KBM-7 (cell line): ENCODE results near the gene CAB39.
"Not testable (repeated sequence)": the region's sequence is repeated elsewhere in the genome, so short reads cannot be mapped to it uniquely, and the experiment has no call there.

Experiments
- DNase-seq: peaks from one replicate; pipeline ENCODE4 v3.0.0-alpha.2; 2015
- in situ Hi-C: fragments of 300-500 bp; cut with MboI; formaldehyde crosslinking; loops from 2 replicates; pipeline ENCODE4 v1.14.3; 2020; ENCODE audit warnings: low sequenced_read_pairs, low pct_unique_long_range_greater_than_20kb, mixed read lengths

CAB39 gene

GRCh38 chr2:230706966-230707365 lies 5.7 kb upstream of the CAB39 start:
- in situ Hi-C loops, result no loop called here
- no peak for DNase-seq

- in situ Hi-C loops, result no loop called here
- no peak for DNase-seq
Observed at GRCh38 chr2:230708204-230708603, 4.4 kb upstream of the CAB39 start.

GRCh38 chr2:230711224-230711623 lies 1.4 kb upstream of the CAB39 start:
- in situ Hi-C loops, result no loop called here

GRCh38 chr2:230713331-230714135 lies 891 bp downstream of the CAB39 start:
- peak; percentile 67 for DNase-seq
- in situ Hi-C loops, result no loop called here

More at GRCh38 chr2:230711224-230711623, 1.4 kb upstream of the CAB39 start:
- DNase-seq, result peak; percentile 80

GRCh38 chr2:230714136-230714480 lies 1.5 kb downstream of the CAB39 start:
- in situ Hi-C loops, result no loop called here
- DNase-seq, result peak; percentile 63

- peak; percentile 56 for DNase-seq
- in situ Hi-C loops, result no loop called here
Observed at GRCh38 chr2:230715201-230715600, 2.6 kb downstream of the CAB39 start.

GRCh38 chr2:230716588-230716987 lies 3.9 kb downstream of the CAB39 start:
- DNase-seq, result no peak
- in situ Hi-C loops, result no loop called here

- DNase-seq, result peak; percentile 67
- in situ Hi-C loops, result no loop called here
Observed at GRCh38 chr2:230717600-230717999, 5.0 kb downstream of the CAB39 start.

GRCh38 chr2:230719340-230719739 lies 6.7 kb downstream of the CAB39 start:
- no peak for DNase-seq
- in situ Hi-C loops, result no loop called here

- in situ Hi-C loops, result no loop called here
- DNase-seq, result no peak
Observed at GRCh38 chr2:230721712-230722111, 9.1 kb downstream of the CAB39 start.

GRCh38 chr2:230722207-230722885 lies 9.7 kb downstream of the CAB39 start:
- no peak for DNase-seq

GRCh38 chr2:230723363-230723762 lies 10.7 kb downstream of the CAB39 start:
- no peak for DNase-seq

More at GRCh38 chr2:230722207-230722885, 9.7 kb downstream of the CAB39 start:
- in situ Hi-C loops, result no loop called here

GRCh38 chr2:230724957-230725356 lies 12.3 kb downstream of the CAB39 start:
- in situ Hi-C loops, DNase-seq: not testable (repeated sequence)

More at GRCh38 chr2:230723363-230723762, 10.7 kb downstream of the CAB39 start:
- in situ Hi-C loops, result no loop called here

GRCh38 chr2:230731512-230731911 lies 18.9 kb downstream of the CAB39 start:
- in situ Hi-C loops, result no loop called here

GRCh38 chr2:230732914-230733401 lies 20.3 kb downstream of the CAB39 start:
- in situ Hi-C loops, result no loop called here
- DNase-seq, result no peak

More at GRCh38 chr2:230731512-230731911, 18.9 kb downstream of the CAB39 start:
- DNase-seq, result no peak

- no peak for DNase-seq
- in situ Hi-C loops, result no loop called here
Observed at GRCh38 chr2:230734247-230735175, 21.9 kb downstream of the CAB39 start.

GRCh38 chr2:230735884-230736283 lies 23.2 kb downstream of the CAB39 start:
- no peak for DNase-seq
- in situ Hi-C loops, result no loop called here

- in situ Hi-C loops, result no loop called here
- no peak for DNase-seq
Observed at GRCh38 chr2:230737300-230737699, 24.7 kb downstream of the CAB39 start.

- no peak for DNase-seq
- in situ Hi-C loops, result no loop called here
Observed at GRCh38 chr2:230737791-230738226, 25.2 kb downstream of the CAB39 start.
